ENCODE results near the gene SYMPK.

The SYMPK gene

DNA sequence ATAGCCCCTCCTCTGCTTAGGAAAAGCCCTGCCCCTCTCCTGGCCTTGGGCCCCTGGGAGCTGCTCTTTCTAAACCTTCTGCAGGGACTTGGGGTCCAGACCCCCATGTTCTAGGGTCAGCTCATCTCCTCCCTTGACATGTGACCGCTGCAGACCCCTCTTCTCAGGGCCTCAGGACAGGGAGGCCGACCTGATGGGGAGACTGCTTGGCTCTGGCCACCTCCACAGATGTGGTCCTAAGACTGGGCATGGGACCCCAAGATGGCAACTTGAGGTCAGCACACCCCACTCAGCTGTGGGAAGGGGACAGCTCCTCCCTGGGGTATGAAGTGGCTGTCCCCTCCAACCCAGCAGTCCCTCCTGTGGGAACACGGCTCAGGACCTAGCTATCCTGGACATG is 90.0 kb downstream of the SYMPK start:
- no peak overlapping the region for H3K27ac ChIP-seq
- TF ChIP-seq, protein P1, sequence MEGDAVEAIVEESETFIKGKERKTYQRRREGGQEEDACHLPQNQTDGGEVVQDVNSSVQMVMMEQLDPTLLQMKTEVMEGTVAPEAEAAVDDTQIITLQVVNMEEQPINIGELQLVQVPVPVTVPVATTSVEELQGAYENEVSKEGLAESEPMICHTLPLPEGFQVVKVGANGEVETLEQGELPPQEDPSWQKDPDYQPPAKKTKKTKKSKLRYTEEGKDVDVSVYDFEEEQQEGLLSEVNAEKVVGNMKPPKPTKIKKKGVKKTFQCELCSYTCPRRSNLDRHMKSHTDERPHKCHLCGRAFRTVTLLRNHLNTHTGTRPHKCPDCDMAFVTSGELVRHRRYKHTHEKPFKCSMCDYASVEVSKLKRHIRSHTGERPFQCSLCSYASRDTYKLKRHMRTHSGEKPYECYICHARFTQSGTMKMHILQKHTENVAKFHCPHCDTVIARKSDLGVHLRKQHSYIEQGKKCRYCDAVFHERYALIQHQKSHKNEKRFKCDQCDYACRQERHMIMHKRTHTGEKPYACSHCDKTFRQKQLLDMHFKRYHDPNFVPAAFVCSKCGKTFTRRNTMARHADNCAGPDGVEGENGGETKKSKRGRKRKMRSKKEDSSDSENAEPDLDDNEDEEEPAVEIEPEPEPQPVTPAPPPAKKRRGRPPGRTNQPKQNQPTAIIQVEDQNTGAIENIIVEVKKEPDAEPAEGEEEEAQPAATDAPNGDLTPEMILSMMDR (IDR thresholded peaks at IDR 0.05; ENCODE audit: low read depth, low read length): no peak

DNA sequence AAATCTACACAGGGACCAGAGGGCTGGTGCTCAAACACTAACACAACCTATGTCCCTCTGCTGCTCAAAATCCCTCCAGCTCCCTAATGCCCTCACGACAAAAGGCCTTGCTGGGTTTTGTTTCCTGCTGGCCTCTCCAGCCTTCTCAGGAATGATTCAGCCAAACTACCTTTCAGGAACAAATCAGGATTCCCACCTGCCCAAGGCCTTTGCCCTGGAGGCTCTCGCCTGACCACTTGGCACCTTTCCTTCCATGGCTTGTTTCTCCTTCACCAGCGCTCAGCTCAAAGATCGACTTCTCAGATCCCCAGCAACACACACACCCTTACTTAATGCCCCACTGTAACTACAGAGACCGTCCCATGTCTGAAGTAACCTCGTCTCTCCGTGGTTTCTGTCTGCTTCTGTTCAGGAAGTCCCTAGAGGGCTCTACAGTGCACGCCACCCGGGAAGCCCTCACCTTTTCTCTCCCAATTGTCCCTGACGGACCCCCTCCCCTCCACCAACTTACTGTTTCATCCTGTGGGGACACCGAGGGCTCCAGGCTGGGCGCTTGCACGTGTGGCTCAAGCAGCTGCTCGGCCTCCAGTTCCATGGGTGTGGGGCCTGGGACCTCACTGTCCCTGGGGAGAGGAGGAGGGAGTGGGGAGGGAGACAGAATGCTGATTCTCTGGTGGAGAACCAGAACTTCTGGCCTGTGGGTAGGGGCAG is 90.7 kb downstream of the SYMPK start:
- Histone ChIP-seq H3K4me3 (ENCODE audit: low read depth, low read length) (no peak overlapping the region), H3K27me3 (ENCODE audit: insufficient read depth, low read depth, severe bottlenecking) (no peaks in the 10 kb centered on the region), H3K9me3 (ENCODE audit: severe bottlenecking) (no peaks in the 10 kb centered on the region), H3K27ac (no peak overlapping the region), H3K36me3 (peaks cover 5% of the 10 kb centered on the region; the same call in 1 of the 2 replicates)
- no peak for DNase-seq
- TF ChIP-seq, protein P1 (IDR thresholded peaks at IDR 0.05; ENCODE audit: low read depth, low read length): no peak

More for the DNA sequence above, 90.0 kb downstream of the SYMPK start:
- H3K27me3 ChIP-seq (ENCODE audit: insufficient read depth, low read depth, severe bottlenecking): no peaks in the 10 kb centered on the region
- no peak overlapping the region for H3K4me3 ChIP-seq (ENCODE audit: low read depth, low read length)
- no peaks in the 10 kb centered on the region for H3K9me3 ChIP-seq (ENCODE audit: severe bottlenecking)
- no peak for DNase-seq
- H3K36me3 ChIP-seq: peaks cover 8% of the 10 kb centered on the region; the same call in 1 of the 2 replicates

DNA sequence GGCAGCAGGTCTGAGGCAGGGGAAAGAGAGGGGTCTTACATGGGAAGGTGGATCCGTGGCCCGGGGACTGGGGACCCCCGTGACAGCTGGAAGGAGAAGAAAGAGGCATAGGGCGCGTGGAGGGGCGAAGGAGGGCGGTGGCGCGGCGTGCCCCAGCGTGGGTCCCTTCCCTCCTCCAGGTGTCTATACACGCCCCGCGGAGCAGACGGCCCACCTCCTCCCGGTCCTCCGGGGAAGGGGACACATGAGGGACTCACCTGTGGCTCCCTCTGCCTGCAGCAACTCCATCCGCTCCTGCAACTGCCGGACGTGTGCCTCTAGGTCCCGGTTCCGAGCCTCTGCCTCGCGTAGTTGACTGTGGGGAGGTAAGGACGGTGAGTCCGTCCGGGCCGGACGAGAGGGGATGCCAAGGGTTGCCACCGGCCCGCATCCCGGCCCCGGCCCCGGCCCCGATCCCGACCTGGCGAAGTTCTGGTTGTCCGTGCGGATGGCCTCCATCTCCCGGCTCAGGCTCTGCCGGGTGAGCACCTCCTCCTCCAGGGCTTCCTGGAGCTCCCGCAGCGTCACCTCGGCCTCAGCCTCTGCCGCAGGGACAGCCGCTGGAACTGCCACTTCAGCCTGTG is 91.5 kb downstream of the SYMPK start:
- H3K4me3 ChIP-seq (ENCODE audit: low read depth, low read length): peak overlapping the region; percentile 46
- H3K9me3 ChIP-seq (ENCODE audit: severe bottlenecking): no peaks in the 10 kb centered on the region
- H3K36me3 ChIP-seq: no peaks in the 10 kb centered on the region; the same call in 1 of the 2 replicates
- TF ChIP-seq, protein P1 (IDR thresholded peaks at IDR 0.05; ENCODE audit: low read depth, low read length): no peak
- peak overlapping the region; percentile 50 for H3K27ac ChIP-seq
- no peak for DNase-seq
- H3K27me3 ChIP-seq (ENCODE audit: insufficient read depth, low read depth, severe bottlenecking): no peaks in the 10 kb centered on the region

DNA sequence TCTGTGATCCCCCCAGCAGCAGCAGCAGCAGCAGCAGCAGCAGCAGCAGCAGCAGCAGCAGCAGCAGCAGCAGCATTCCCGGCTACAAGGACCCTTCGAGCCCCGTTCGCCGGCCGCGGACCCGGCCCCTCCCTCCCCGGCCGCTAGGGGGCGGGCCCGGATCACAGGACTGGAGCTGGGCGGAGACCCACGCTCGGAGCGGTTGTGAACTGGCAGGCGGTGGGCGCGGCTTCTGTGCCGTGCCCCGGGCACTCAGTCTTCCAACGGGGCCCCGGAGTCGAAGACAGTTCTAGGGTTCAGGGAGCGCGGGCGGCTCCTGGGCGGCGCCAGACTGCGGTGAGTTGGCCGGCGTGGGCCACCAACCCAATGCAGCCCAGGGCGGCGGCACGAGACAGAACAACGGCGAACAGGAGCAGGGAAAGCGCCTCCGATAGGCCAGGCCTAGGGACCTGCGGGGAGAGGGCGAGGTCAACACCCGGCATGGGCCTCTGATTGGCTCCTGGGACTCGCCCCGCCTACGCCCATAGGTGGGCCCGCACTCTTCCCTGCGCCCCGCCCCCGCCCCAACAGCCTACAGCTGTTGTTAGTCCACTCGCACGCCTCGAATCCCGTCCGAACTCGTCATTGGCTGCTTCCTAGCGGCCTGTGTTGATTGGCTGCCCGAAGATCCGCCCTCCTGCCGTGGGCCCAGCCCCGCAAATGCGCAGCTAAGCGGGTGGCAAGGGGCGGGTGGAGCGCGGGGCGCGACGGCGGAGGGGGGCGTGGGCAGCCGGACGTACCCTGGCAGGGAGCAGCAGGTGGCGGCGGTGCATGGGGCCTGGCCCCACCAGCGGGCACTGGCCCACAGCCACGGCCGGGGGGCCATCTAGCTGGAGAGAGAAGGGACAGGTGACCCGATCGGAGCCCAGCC is 92.5 kb downstream of the SYMPK start:
- TF ChIP-seq, protein P1 (IDR thresholded peaks at IDR 0.05; ENCODE audit: low read depth, low read length): peak; percentile 70
- no peaks in the 10 kb centered on the region for H3K9me3 ChIP-seq (ENCODE audit: severe bottlenecking)
- H3K4me3 ChIP-seq (ENCODE audit: low read depth, low read length): peak overlapping the region; percentile 46

DNA sequence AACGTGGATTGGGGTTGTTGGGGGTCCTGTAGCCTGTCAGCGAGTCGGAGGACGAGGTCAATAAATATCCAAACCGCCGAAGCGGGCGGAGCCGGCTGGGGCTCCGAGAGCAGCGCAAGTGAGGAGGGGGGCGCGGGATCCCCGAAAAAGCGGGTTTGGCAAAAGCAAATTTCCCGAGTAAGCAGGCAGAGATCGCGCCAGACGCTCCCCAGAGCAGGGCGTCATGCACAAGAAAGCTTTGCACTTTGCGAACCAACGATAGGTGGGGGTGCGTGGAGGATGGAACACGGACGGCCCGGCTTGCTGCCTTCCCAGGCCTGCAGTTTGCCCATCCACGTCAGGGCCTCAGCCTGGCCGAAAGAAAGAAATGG is 93.1 kb downstream of the SYMPK start:
- peak overlapping the region; percentile 32 for H3K27ac ChIP-seq
- no peaks in the 10 kb centered on the region for H3K27me3 ChIP-seq (ENCODE audit: insufficient read depth, low read depth, severe bottlenecking)
- H3K4me3 ChIP-seq (ENCODE audit: low read depth, low read length): peak overlapping the region; percentile 46
- H3K9me3 ChIP-seq (ENCODE audit: severe bottlenecking): no peaks in the 10 kb centered on the region
- TF ChIP-seq, protein P1 (IDR thresholded peaks at IDR 0.05; ENCODE audit: low read depth, low read length): no peak
- no peaks in the 10 kb centered on the region; the same call in 1 of the 2 replicates for H3K36me3 ChIP-seq
- DNase-seq: peak; percentile 40

More for the DNA sequence above, 92.5 kb downstream of the SYMPK start:
- H3K36me3 ChIP-seq: no peaks in the 10 kb centered on the region; the same call in 1 of the 2 replicates
- peak; percentile 98 for DNase-seq
- H3K27me3 ChIP-seq (ENCODE audit: insufficient read depth, low read depth, severe bottlenecking): no peaks in the 10 kb centered on the region
- H3K27ac ChIP-seq: peak overlapping the region; percentile 77
